GM10266 (cell line): ENCODE data around the gene GTF2IRD1.
"Not testable (repeated sequence)": the region's sequence is repeated elsewhere in the genome, so short reads cannot be mapped to it uniquely, and the experiment has no call there.

Experiments
- DNase-seq: peaks from one replicate; pipeline ENCODE4 v3.0.0; 2012; ENCODE audit errors: extremely low spot score
- CTCF ChIP-seq: IDR thresholded peaks from 2 replicates; pipeline ENCODE4 v1.5.1; 2012; ENCODE audit warnings: mild to moderate bottlenecking, low read depth; ENCODE audit not compliant: control insufficient read depth, insufficient read depth; ENCODE audit errors: missing control alignments

The GTF2IRD1 gene

GRCh38 chr7:74418538-74418937 is 35.2 kb upstream of the GTF2IRD1 start:
- TF ChIP-seq CTCF: no peak
- DNase-seq: no peak

GRCh38 chr7:74419232-74419631 is 34.5 kb upstream of the GTF2IRD1 start:
- DNase-seq: not testable (repeated sequence)

DNA sequence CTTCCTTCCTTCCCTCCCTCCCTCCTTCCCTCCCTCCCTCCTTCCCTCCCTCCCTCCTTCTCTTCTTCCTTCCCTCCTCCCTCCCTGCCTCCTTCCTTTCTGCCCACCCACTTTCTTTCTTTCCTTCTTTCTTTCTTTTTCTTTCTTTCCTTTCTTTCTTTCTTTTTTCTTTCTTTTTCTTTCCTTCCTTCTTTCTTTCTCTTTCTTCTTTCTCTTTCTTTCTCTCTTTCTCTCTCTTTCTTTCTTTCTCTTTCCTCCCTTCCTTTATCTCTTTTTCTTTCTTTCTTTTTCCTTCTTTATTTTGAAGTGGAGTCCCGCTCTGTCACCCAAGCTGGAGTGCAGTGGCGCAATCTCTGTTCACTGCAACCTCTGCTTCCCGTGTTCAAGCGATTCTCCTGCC is 33.7 kb upstream of the GTF2IRD1 start:
- TF ChIP-seq CTCF: no peak
- DNase-seq: no peak

- DNase-seq: no peak
- TF ChIP-seq CTCF: no peak
These were observed 29.3 kb upstream of the GTF2IRD1 start for GRCh38 chr7:74424291-74424880.

GRCh38 chr7:74428023-74428422 is 25.7 kb upstream of the GTF2IRD1 start:
- DNase-seq: no peak
- no peak for TF ChIP-seq CTCF

DNA sequence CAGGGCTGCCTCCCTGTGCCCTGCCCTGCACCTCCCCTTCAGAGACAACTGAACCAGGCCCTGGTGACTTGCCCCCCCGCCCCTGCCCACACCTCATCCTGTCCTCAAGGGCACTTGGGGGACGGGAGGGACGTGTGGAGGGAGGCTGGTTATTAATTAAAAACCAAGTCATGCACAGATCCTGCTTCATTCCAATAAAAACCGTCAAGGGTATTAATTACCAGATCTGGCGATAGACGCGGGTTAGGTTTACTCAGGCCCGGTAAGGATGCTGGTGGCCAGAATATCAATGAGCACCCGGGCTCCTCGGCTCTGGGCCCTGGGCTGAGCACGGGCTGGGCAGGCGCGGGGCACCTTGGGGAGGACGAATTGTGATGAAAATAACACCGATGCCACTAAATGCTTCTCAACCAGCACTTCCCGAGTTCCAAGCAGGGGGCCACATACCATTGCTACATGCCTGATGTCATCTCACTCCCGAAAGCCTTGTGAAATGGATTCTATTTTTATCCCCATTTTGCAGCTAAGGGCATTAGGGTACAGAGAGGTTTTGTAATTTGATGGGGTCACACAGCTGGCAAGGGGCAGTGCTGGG is 24.5 kb upstream of the GTF2IRD1 start:
- TF ChIP-seq CTCF: no peak
- DNase-seq: no peak

GRCh38 chr7:74430409-74430808 is 23.3 kb upstream of the GTF2IRD1 start:
- DNase-seq: not testable (repeated sequence)

DNA sequence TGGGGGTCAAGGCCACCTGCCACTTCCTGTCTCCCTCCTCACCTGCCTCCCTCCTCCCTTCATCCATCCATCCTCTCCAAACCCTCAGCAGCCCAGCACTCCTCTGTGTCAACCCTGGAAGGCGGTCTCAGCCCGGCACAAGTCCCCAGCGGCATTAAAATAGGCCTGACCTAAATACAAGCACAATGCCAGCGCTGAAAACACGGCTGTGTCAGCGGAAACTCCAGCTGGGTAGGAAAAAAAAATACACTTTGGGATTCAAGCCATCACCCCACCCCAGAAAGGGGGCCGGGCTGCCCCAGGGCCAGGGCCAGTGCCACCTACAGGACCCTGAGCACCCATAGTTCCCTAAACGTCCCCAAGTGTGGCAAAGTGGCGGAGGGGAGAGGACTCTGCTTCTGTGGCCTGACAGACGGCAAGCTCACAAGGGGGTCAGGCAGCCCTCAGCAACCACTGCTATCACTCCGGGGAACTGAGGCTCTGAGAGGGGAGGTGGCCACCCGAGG is 22.7 kb upstream of the GTF2IRD1 start:
- no peak for TF ChIP-seq CTCF
- DNase-seq: no peak

DNA sequence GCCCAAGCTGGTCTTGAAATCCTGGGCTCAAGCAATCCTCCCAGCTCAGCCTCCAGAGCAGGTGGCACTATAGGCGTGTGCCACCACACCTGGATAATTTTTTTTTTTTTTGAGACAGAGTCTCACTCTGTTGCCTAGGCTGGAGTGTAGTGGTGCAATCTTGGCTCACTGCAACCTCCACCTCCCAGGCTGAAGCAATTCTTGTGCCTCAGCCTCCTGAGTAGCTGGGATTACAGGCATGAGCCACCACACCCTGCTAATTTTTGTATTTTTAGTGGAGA is 16.5 kb upstream of the GTF2IRD1 start:
- not testable (repeated sequence) for DNase-seq
